ENCODE measurements around the gene SPI1.

The SPI1 gene

DNA sequence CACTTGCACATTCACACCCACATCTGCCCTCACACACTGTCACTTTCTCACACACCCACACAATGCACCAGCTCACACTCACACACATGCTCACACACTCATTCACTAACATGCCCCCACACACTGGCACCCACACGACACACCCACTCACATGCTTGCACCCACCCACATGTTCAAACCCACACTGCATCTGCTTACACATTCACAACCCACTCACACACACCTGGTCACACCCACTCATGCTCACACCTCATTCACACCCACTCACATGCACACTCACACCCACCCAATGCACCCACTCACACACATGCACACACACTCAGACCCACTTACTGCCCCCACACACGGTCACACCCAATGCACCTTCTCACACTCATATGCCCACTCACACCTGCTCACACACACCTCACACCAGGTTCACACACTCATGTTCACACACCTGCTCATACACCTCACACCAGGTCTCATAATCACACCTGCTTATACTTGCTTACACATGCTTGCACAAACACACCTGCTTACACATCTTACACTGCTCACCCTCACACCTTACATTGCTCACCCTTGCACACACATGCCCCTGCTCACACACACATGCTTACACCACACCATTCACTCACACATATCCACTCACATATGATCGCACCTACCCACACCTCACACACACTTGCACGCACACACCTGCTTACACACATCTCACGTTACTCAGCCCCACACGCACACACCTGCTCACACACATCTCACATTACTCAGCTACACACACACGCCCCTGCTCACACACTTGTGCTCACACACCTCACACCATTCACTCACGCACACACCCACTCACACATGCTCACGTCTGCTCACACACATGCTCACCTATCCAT is 22.0 kb downstream of the SPI1 start:
- CTCF ChIA-PET, result interaction anchor here (0.6 to 1.4 kb wide), 4 partner anchors 18 to 1029 kb away, joined by 4 to 5 read pairs (median 4); no protein-coding TSS in a partner anchor
- no peak overlapping the region for H3K27ac ChIP-seq (ENCODE audit: extremely low read depth, low read depth, low read length)
- no peaks in the 10 kb centered on the region for H3K4me1 ChIP-seq (ENCODE audit: control insufficient read depth, insufficient read depth, low read length)
- no peaks in the 10 kb centered on the region for H3K36me3 ChIP-seq (ENCODE audit: control insufficient read depth in 2 of 2, insufficient read depth in 1 of 2, low read length in 2 of 2)
- no peaks in the 10 kb centered on the region for H3K9me3 ChIP-seq (ENCODE audit: control insufficient read depth, insufficient read depth, low read depth, low read length)
- POLR2A ChIA-PET, result no interaction called here
- H3K4me3 ChIP-seq (ENCODE audit: low read depth, low read length), result no peak overlapping the region
- TF ChIP-seq ZBTB7A (tag by site-specific recombination; IDR thresholded peaks at IDR 0.05; ENCODE audit: low read depth), result 0 out of 2 replicates have a peak, but pooled peaks have one; percentile 11
- TF ChIP-seq ZNF792 (tag by site-specific recombination; IDR thresholded peaks at IDR 0.05), result 0 out of 2 replicates have a peak, but pooled peaks have one; percentile 1
- peak; percentile 13; the same call in 1 of the 2 replicates for TF ChIP-seq ZNF211 (tag by site-specific recombination; IDR thresholded peaks at IDR 0.05; ENCODE audit: low read depth)
- TF ChIP-seq, protein P1, sequence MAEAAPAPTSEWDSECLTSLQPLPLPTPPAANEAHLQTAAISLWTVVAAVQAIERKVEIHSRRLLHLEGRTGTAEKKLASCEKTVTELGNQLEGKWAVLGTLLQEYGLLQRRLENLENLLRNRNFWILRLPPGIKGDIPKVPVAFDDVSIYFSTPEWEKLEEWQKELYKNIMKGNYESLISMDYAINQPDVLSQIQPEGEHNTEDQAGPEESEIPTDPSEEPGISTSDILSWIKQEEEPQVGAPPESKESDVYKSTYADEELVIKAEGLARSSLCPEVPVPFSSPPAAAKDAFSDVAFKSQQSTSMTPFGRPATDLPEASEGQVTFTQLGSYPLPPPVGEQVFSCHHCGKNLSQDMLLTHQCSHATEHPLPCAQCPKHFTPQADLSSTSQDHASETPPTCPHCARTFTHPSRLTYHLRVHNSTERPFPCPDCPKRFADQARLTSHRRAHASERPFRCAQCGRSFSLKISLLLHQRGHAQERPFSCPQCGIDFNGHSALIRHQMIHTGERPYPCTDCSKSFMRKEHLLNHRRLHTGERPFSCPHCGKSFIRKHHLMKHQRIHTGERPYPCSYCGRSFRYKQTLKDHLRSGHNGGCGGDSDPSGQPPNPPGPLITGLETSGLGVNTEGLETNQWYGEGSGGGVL (tag by site-specific recombination; IDR thresholded peaks at IDR 0.05), result no peak
- 0 out of 2 replicates have a peak, but pooled peaks have one; percentile 26 for TF ChIP-seq MYNN (tag by site-specific recombination; IDR thresholded peaks at IDR 0.05; ENCODE audit: borderline replicate concordance)
- peak; percentile 18; the same call in 1 of the 2 replicates for TF ChIP-seq ZNF585B (tag by site-specific recombination; IDR thresholded peaks at IDR 0.05)
- TF ChIP-seq HOXD13 (CRISPR knock-in tag; IDR thresholded peaks at IDR 0.05; ENCODE audit: borderline replicate concordance), result 0 out of 2 replicates have a peak, but pooled peaks have one; percentile 25
- peak; percentile 12; the same call in 1 of the 2 replicates for TF ChIP-seq ZEB2 (tag by site-specific recombination; IDR thresholded peaks at IDR 0.05)
- TF ChIP-seq KLF9 (tag by site-specific recombination; IDR thresholded peaks at IDR 0.05; ENCODE audit: low read depth), result peak; percentile 66
- TF ChIP-seq SP7 (tag by site-specific recombination; IDR thresholded peaks at IDR 0.05), result no peak
- TF ChIP-seq ZNF19 (tag by site-specific recombination; IDR thresholded peaks at IDR 0.05; ENCODE audit: low read depth), result no peak
- TF ChIP-seq ZFHX2 (tag by site-specific recombination; conservative IDR thresholded peaks at IDR 0.05), result peak; percentile 100
- TF ChIP-seq, protein P2, sequence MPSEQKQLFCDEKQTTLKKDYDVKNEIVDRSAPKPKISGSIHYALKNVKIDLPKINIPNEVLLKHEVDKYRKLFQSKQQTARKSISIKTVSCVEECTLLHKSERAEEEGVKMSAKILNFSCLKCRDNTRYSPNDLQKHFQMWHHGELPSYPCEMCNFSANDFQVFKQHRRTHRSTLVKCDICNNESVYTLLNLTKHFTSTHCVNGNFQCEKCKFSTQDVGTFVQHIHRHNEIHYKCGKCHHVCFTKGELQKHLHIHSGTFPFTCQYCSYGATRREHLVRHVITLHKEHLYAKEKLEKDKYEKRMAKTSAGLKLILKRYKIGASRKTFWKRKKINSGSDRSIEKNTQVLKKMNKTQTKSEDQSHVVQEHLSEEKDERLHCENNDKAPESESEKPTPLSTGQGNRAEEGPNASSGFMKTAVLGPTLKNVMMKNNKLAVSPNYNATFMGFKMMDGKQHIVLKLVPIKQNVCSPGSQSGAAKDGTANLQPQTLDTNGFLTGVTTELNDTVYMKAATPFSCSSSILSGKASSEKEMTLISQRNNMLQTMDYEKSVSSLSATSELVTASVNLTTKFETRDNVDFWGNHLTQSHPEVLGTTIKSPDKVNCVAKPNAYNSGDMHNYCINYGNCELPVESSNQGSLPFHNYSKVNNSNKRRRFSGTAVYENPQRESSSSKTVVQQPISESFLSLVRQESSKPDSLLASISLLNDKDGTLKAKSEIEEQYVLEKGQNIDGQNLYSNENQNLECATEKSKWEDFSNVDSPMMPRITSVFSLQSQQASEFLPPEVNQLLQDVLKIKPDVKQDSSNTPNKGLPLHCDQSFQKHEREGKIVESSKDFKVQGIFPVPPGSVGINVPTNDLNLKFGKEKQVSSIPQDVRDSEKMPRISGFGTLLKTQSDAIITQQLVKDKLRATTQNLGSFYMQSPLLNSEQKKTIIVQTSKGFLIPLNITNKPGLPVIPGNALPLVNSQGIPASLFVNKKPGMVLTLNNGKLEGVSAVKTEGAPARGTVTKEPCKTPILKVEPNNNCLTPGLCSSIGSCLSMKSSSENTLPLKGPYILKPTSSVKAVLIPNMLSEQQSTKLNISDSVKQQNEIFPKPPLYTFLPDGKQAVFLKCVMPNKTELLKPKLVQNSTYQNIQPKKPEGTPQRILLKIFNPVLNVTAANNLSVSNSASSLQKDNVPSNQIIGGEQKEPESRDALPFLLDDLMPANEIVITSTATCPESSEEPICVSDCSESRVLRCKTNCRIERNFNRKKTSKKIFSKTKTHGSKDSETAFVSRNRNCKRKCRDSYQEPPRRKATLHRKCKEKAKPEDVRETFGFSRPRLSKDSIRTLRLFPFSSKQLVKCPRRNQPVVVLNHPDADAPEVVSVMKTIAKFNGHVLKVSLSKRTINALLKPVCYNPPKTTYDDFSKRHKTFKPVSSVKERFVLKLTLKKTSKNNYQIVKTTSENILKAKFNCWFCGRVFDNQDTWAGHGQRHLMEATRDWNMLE (tag by site-specific recombination; conservative IDR thresholded peaks at IDR 0.05; ENCODE audit: low read depth), result no peak
- TF ChIP-seq, protein P3, sequence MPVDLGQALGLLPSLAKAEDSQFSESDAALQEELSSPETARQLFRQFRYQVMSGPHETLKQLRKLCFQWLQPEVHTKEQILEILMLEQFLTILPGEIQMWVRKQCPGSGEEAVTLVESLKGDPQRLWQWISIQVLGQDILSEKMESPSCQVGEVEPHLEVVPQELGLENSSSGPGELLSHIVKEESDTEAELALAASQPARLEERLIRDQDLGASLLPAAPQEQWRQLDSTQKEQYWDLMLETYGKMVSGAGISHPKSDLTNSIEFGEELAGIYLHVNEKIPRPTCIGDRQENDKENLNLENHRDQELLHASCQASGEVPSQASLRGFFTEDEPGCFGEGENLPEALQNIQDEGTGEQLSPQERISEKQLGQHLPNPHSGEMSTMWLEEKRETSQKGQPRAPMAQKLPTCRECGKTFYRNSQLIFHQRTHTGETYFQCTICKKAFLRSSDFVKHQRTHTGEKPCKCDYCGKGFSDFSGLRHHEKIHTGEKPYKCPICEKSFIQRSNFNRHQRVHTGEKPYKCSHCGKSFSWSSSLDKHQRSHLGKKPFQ (tag by site-specific recombination; IDR thresholded peaks at IDR 0.05), result peak; percentile 99
- TF ChIP-seq EGR2 (tag by site-specific recombination; IDR thresholded peaks at IDR 0.05; ENCODE audit: low read depth), result peak; percentile 99

All from HEK293 (cell line).